GM18870 (cell line): ENCODE measurements around the gene PLXNA3.
A peak's percentile ranks its signal among the peaks of the same experiment; 100 is the strongest.

Source experiments
- ATAC-seq: cut with Tn5 transposase; IDR thresholded peaks from one replicate; pipeline ENCODE4 v1.9.1; 2021; ENCODE audit warnings: moderate library complexity; ENCODE audit not compliant: unreplicated experiment

PLXNA3 gene

DNA sequence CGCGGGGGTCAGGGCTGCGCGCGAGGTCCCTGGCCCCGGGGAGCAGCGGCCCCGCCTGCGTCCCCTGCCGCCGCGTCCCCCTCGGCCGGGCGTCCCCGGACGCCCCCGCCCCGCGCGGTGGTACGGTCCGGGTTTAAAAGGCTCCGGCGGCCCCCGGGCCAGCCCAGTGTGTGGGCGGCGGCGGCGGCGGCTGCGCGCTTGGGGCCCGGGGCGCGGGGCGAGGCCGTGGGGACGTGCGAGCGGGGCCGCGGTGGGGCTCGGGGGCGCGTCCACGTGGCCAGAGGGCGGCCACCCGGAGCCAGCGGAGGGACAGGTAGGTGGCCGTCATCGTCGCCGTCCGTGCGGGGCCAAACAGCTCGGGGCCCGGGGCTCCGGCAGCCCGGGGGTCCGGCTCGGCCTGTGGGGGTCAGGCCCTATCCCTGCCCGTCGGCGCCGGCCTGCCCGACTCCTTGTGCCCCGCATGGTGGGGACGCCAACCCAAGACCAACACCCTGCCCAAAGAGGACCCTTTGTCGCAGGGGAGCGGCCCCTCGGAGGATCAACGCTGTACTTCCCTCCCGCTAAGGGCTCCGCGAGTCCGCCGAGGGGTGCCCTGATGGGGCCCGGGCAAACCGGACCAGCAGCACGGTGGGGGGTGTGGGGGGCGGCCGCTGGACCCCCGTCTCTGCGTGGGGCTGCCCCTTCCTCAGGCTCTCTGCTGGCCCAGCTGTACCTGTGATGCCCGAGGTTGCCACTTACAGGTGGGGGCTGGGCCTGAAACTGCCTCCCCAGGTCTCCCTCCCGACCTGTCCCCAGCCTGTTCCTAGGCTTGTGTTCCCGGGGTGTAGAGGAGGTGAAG is at the start of gene PLXNA3:
TSS of gene PLXNA3 (plus strand) at position 166 of the 838 bp plus-strand sequence. CDS start 1,903 bp downstream, outside the sequence.
- ATAC-seq, result no peak

DNA sequence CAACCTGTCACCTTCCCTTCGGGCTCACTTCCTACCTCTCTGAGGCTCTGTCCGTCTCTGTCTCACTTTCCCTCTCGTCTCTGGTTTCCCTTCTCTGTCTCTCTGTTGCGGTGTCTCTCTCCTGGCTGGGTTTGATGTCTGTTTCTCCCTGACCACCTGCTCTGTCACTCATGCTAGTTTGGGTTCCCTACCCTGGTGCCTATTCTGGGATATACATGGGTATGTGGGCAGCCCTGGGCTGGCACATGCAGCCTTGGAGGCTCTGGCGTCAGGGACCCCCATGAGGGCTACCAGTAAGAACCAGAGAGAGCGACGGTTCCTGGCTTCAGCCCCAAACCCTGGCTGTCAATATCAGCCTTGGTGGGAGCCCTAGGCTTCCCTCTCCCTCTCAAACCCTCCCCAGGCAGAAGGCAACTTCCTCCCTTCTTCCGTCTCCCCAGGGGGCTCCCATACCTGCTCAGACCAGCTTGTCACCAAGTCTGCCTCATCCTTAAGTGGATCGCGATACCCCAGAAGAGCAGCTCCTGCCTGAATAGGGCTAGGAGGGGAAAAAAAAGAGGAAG is 49.3 kb upstream of the PLXNA3 start:
- no peak for ATAC-seq

- ATAC-seq, result no peak
Measured at GRCh38 chrX:154409222-154409871, 48.7 kb upstream of the PLXNA3 start, which contains the start of gene DNASE1L1. Gene DNASE1L1, minus strand, starts transcription at chrX:154409254. Its CDS starts 3,686 bp downstream, at chrX:154405568.

DNA sequence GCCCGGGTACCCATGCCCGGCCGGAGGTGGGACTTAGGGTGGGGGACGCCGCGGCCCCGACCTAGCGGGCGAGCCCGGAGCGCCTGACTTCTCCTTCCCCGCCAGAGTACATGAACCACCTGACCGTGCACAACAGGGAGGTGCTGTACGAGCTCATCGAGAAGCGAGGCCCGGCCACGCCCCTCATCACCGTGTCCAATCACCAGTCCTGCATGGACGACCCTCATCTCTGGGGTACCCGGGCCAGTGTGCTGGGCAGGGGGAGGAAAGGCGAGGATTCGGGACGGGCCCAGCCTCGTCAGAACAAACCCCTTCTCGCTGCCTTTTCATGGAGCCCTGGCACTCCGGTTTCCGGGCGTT is 46.1 kb upstream of the PLXNA3 start:
- ATAC-seq, result no peak

- no peak for ATAC-seq
Measured at GRCh38 chrX:154412468-154412867, 45.6 kb upstream of the PLXNA3 start.

- no peak for ATAC-seq
Measured at GRCh38 chrX:154413142-154413541, 44.9 kb upstream of the PLXNA3 start.

- ATAC-seq, result no peak
Measured at GRCh38 chrX:154417157-154417556, 40.9 kb upstream of the PLXNA3 start.

DNA sequence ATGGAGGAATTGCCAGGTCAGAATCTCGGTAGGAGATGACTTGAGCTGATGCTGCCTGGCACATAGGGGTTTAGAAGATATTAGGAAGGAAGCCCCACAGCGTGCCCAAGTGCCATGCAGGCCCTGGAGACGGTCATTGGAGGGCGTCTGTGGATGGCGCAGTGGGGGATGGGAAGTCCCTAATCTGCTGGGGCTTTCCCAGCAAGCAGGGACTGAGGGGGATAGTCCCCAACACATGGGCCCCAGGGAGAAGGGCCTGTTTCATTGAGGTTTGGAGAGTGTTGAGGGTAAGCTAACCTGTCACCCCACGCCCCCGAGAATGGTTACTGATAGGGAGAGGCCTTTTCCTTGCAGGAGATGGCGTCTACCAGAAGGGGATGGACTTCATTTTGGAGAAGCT is 38.9 kb upstream of the PLXNA3 start:
- no peak for ATAC-seq

DNA sequence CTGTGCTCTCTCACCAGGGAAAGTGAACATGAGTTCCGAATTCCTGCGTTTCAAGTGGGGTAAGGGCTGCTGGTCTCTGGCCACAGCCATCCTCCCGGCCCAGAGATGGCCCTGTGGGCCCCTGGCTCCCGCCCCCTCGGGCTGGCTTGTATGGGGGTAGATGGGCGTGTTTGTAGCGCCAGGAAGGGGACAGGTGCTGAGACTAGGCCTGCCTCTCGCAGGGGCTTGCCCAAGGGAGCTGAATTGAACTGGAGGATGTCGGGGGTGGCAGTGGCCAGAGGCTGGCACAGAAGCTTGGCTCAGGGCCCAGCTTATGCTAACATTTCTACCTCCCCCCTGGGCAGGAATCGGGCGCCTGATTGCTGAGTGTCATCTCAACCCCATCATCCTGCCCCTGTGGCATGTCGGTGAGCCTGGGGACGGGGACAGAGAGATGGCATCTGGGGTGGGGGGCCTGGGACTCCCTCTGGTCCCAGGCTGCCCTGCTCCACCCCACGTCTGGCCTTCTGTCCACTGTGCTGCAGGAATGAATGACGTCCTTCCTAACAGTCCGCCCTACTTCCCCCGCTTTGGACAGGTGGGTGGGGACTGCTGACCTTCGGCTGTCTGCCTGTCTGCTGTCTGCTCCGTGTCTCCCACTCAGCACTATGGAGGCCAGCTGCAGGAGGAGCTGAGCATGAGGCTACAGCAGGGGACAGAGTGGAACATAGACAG is 38.2 kb upstream of the PLXNA3 start:
- no peak for ATAC-seq

DNA sequence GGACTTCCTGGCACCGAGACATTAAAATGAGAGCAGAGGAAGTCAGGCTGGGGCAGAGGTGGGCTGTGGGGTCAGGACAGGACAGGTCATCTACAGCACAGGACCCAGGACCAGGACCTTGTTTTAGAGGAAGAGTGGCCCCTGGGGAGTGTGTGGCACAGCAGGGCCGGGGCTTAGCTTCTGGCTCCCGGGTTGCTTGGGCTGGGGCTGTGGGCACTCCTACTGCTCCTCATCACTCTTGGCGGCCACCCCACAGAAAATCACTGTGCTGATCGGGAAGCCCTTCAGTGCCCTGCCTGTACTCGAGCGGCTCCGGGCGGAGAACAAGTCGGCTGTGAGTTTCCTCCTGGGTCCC is 37.7 kb upstream of the PLXNA3 start:
- no peak for ATAC-seq

DNA sequence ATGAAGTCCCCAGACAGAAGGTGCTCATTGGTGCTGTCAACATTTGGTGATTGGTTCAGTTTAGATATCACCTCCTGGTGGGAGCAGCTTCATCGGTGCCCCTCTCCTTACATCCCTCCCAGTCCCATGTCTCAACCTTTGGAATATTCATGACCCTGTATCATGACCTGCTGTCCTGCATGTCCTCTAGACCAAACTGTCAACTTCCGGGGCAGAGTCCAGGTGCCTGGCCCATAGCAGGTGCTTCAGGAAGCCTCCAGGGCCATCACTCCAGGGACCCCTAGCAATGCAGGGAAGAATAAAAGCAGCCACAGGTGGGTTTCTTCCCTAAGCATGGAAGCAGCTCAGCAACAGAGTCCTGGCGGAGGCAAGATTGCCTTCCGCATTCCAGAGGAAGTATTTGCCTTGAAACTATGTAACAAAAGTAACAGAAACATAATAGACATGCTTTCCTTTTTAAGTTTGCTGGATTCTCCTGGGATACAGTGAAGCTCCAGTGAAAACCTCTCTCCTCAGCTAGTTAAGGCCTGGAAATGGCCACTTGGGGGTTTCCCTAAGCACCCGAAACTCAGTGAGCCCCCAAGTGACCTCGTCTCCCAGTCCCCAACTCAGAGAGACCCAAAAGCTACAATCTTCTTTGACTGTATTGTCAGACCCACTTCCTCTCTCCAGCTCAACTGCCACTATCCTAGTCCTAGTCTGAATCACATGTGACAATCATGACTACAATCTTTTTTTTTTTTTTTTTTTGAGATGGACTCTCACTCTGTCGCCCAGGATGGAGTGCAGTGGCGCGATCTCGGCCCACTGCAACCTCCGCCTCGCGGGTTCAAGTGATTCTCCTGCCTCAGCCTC is 30.9 kb upstream of the PLXNA3 start:
- ATAC-seq, result no peak

DNA sequence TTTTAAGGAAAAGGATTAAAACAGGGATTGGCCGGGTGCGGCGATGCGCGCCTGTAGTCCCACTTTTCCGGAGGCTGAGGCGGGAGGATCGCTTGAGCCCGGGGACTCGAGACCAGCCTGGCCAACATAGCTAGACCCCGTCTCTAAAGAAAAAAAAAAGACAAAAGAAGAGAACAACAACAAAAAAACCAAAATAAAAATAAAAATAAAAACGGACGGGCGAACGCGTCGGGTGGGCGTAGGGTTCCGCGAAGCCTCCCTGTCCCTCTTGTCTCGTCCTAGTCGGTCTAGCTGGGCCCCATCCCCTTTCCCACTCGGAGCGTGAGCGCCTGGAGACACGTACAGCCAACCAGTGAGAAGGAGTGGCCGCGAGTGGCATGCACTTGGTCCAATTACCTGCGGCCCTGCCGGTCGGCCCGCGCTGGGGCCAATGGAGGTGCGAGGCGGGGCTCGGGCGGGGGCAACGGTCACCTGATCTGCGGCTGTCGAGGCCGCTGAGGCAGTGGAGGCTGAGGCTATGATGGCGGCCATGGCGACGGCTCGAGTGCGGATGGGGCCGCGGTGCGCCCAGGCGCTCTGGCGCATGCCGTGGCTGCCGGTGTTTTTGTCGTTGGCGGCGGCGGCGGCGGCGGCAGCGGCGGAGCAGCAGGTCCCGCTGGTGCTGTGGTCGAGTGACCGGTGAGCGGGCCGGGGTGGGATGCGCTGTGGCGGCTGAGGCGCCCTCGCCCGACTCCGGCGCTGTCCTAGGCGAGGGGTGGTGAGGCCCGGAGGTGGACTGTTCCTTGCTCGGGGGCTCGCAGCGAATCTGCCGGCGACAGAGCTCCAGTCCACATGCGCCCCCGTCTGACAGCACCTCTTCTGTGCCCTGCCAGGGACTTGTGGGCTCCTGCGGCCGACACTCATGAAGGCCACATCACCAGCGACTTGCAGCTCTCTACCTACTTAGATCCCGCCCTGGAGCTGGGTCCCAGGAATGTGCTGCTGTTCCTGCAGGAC is 29.6 kb upstream of the PLXNA3 start, which contains the start of gene ATP6AP1:
TSS of gene ATP6AP1 (plus strand) at position 502 of the 996 bp plus-strand sequence. CDS start at position 518, 16 bp downstream.
- peak; percentile 75 for ATAC-seq

- no peak for ATAC-seq
Measured at GRCh38 chrX:154429711-154430110, 28.4 kb upstream of the PLXNA3 start.

- no peak for ATAC-seq
Measured at GRCh38 chrX:154430479-154430878, 27.6 kb upstream of the PLXNA3 start.

GRCh38 chrX:154430916-154431315 is 27.2 kb upstream of the PLXNA3 start:
- no peak for ATAC-seq

DNA sequence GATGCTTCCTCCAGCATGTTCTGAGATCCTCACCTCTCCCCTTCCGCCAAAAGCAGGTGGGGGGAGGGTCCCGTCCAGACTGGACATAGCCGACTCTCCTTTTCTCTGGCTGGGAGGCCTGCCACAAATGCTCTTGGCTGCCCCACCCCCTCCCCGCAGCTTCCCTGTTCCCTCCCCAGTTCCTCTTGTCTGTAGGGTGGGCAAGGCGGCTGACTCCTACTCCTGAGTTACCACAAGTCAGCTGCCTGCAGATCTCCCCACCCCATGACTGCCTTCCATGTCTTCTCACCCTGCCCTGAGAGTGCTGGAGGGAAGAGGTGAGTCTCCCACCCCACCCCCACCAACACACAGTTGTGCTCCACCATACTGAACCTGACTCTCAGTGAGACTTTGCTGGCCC is 26.7 kb upstream of the PLXNA3 start:
- ATAC-seq, result no peak

GRCh38 chrX:154432210-154432609 is 25.9 kb upstream of the PLXNA3 start:
- no peak for ATAC-seq

DNA sequence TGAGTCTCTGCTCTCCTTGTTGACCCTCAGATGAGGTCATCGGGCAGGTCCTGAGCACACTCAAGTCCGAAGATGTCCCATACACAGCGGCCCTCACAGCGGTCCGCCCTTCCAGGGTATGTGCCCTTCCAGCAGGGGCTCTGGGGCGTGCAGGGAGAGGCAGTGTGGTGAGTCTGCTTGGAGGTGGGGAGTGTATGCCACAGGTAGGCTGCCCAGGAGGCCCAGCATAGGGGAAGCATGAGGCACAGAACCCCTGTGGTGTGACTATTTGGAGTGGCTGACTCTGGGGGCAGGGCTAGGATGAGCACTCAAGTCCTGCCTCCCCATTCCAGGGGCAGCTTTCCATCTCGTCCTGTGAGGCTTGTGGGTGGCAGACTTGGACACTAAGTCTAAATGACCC is 24.5 kb upstream of the PLXNA3 start:
- ATAC-seq, result no peak
